Kidney epithelial cell (primary cell): ENCODE results near the gene SNTB2. TPM values are rescaled to one million over a fixed set of nuclear protein-coding genes. Genes with fewer than 3 reads are reported as not detected.

Experiments used
- DNase-seq: peaks from one replicate; pipeline ENCODE4 v3.0.0-alpha.2; 2010; ENCODE audit warnings: low read depth
- H3K27me3 ChIP-seq: 2 replicates; pipeline ENCODE4 v1.6.0; 2011; ENCODE audit warnings: low read length; ENCODE audit not compliant: control insufficient read depth, insufficient read depth
- H3K36me3 ChIP-seq: 2 replicates; pipeline ENCODE4 v1.5.1; 2011; ENCODE audit warnings: low read length; ENCODE audit not compliant: control insufficient read depth, insufficient read depth
- H3K4me3 ChIP-seq: 2 replicates; pipeline ENCODE4 v1.5.1; 2011; ENCODE audit warnings: low read depth, mild to moderate bottlenecking, control low read depth, low read length
- CTCF ChIP-seq: IDR thresholded peaks from 2 replicates; pipeline ENCODE4 v1.5.1; 2011; ENCODE audit warnings: mild to moderate bottlenecking, moderate library complexity, low read length, control low read depth, inconsistent platforms; ENCODE audit not compliant: insufficient read depth, poor library complexity, severe bottlenecking
- total RNA-seq: library from RNA; depleted of rRNA; stranded (reverse); fragments of >200 nt; gene quantifications from 2 replicates; pipeline ENCODE4 v1.2.3, GENCODE V29; 2015

The SNTB2 gene
- total RNA-seq, 1 donor from 2014 or later = 9.0 TPM

GRCh38 chr16:69176033-69176800, 10.7 kb upstream of the SNTB2 start:
- no peak overlapping the region for H3K4me3 ChIP-seq
- TF ChIP-seq CTCF = no peak
- no peaks in the 10 kb centered on the region for H3K36me3 ChIP-seq
- H3K27me3 ChIP-seq = no peaks in the 10 kb centered on the region
- no peak for DNase-seq

GRCh38 chr16:69179328-69180010, 7.5 kb upstream of the SNTB2 start:
- TF ChIP-seq CTCF = no peak
- no peak for DNase-seq
- H3K36me3 ChIP-seq = no peaks in the 10 kb centered on the region
- H3K27me3 ChIP-seq = no peaks in the 10 kb centered on the region
- no peak overlapping the region for H3K4me3 ChIP-seq

- Histone ChIP-seq H3K36me3 (no peaks in the 10 kb centered on the region), H3K27me3 (no peaks in the 10 kb centered on the region), H3K4me3 (no peak overlapping the region)
- DNase-seq = no peak
- no peak for TF ChIP-seq CTCF
Observed at GRCh38 chr16:69180011-69180338, 7.0 kb upstream of the SNTB2 start.

GRCh38 chr16:69182730-69183416, 4.1 kb upstream of the SNTB2 start:
- no peak for DNase-seq
- no peak for TF ChIP-seq CTCF
- Histone ChIP-seq H3K27me3 (no peaks in the 10 kb centered on the region), H3K36me3 (no peaks in the 10 kb centered on the region), H3K4me3 (no peak overlapping the region)

GRCh38 chr16:69187446-69188235, 677 bp downstream of the SNTB2 start:
- Histone ChIP-seq H3K4me3 (peak overlapping the region; percentile 86), H3K27me3 (no peaks in the 10 kb centered on the region), H3K36me3 (no peaks in the 10 kb centered on the region)
- no peak for TF ChIP-seq CTCF
- DNase-seq = no peak
